HG03095 (cell line): ENCODE data around the gene PNPLA2.
A peak's percentile ranks its signal among the peaks of the same experiment; 100 is the strongest.

Experiments used
- ATAC-seq: cut with Tn5 transposase; IDR thresholded peaks from one replicate; pipeline ENCODE4 v1.9.1; 2021; ENCODE audit warnings: moderate library complexity; ENCODE audit not compliant: unreplicated experiment

Gene PNPLA2

GRCh38 chr11:829176-829846, 10.6 kb downstream of the PNPLA2 start:
- ATAC-seq: no peak

- ATAC-seq: peak; percentile 3
Measured at GRCh38 chr11:829847-830294, 11.2 kb downstream of the PNPLA2 start.

- ATAC-seq: peak; percentile 42
Measured at GRCh38 chr11:830295-831117, 11.8 kb downstream of the PNPLA2 start.

- ATAC-seq: no peak
Measured at GRCh38 chr11:831118-831864, 12.6 kb downstream of the PNPLA2 start.

- ATAC-seq: no peak
Measured at GRCh38 chr11:831961-832528, 13.3 kb downstream of the PNPLA2 start.

GRCh38 chr11:832529-833113, 13.9 kb downstream of the PNPLA2 start, which contains the start of gene CD151:
Gene CD151 (plus strand): TSS chr11:832952. CDS start chr11:836070, 3,118 bp downstream.
- ATAC-seq: no peak

- no peak for ATAC-seq
Measured at GRCh38 chr11:833114-833791, 14.5 kb downstream of the PNPLA2 start.

GRCh38 chr11:833849-834311, 15.2 kb downstream of the PNPLA2 start:
- ATAC-seq: no peak

- ATAC-seq: no peak
Measured at GRCh38 chr11:834371-835316, 15.9 kb downstream of the PNPLA2 start.

GRCh38 chr11:836274-836673, 17.6 kb downstream of the PNPLA2 start:
- no peak for ATAC-seq

- ATAC-seq: no peak
Measured at GRCh38 chr11:836700-837099, 18.0 kb downstream of the PNPLA2 start.

- no peak for ATAC-seq
Measured at GRCh38 chr11:837189-837989, 18.7 kb downstream of the PNPLA2 start.

- no peak for ATAC-seq
Measured at GRCh38 chr11:837990-838307, 19.2 kb downstream of the PNPLA2 start.

GRCh38 chr11:838441-839279, 19.9 kb downstream of the PNPLA2 start:
- no peak for ATAC-seq

GRCh38 chr11:839280-839623, 20.5 kb downstream of the PNPLA2 start:
- ATAC-seq: no peak

GRCh38 chr11:839875-840617, 21.3 kb downstream of the PNPLA2 start:
- no peak for ATAC-seq

GRCh38 chr11:841981-842369, 23.3 kb downstream of the PNPLA2 start:
- peak; percentile 14 for ATAC-seq
